Measurements from ENCODE around the gene CMYA5. TPM values are rescaled to one million over a fixed set of nuclear protein-coding genes. Genes with fewer than 3 reads are reported as not detected.
"Not testable (repeated sequence)": the region's sequence is repeated elsewhere in the genome, so short reads cannot be mapped to it uniquely, and the experiment has no call there.

The CMYA5 gene
- polyA plus RNA-seq, 4 donors = 16.0 to 20.1 (median 16.8) TPM

DNA sequence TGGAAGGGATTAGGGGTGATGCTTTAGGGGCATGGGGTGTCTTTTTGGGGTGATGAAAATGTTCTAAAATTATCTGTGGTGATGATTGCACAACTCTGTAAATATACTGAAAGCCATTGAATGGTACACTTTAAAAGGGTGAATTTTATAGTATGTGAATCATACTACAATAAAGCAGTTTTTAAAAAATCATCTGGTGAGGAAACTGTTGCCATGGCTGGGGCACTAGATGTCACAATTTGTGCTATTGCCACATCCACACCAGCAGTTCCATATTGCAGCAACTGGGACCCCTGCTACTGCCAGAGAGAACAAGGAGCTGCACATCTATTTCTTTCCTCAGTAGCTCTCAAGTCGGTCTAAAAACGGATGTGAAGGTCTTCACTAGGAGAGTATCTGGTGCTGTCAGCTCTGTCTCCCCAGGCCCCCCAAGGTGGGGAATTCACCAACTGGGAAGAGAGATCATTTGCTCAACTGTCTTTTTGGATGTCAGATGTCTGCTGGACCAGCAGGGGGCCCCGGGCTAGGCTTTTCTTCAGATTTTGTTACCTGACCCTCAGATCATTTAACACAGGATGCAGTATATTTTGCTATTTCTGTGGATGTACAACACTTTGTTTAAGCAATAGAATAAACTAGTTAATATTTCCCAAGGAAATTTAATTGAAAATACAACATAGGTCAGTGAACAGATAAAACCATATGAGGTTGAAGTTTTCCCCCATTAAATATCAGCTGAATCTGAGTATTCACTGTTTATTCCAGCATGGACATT lies 13.2 kb downstream of the CMYA5 start:
- DNase-seq (ENCODE audit: low read depth in 4 of 4, low spot score in 3 of 4) = no peak

DNA sequence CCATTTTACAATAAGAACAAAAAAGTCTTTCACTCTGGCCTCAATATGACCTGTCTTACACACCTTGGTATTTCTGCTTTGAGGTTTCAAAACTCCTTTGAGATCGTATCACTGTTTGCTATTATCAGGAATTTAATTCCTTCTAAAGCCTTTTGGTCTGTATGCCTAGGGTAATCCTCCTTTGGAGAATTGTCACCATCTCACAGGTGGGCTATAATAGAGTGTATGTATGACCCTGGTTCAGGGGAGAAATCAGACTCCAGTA lies 13.7 kb downstream of the CMYA5 start:
- DNase-seq (ENCODE audit: low read depth in 4 of 4, low spot score in 3 of 4) = no peak

DNA sequence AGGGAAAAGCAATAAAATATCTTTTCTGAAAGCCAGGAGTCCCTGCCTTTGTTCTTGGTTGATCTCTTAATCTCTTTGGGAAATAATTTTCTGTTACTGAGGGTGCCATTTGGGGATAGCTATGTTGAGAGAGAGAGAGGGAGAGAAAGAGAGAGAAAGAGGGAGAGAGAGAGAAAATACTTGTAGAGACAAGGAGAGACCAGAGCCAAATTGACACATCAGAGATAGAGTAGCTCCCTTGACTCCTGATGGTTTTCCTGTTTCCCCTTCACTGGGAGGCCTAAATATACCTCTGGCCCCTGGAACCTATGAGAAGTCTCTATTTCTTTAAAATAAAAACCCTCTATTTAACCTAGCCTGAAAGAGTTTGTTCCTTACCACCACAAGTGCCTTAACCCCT lies 14.9 kb downstream of the CMYA5 start:
- DNase-seq (ENCODE audit: low read depth in 4 of 4, low spot score in 3 of 4) = no peak

DNA sequence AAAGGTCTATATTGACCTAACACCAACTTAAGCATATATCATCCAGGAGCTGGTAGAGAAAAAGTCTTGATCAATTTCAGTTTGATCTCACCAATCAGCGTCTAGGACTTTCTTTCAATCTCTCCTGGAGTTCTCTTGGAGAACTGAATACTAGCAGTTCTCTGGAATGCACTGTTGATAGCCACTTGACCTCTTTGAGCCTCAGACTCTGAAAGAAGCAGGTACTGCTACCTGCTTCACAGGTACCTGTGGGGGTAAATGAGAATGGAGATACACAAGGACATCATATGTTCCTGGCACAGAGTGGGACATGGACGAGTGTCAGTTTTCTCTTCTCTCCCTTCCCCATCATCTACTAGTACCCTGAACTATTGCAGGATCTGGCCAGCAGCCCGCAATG lies 16.0 kb downstream of the CMYA5 start:
- DNase-seq (ENCODE audit: low read depth in 4 of 4, low spot score in 3 of 4) = no peak

DNA sequence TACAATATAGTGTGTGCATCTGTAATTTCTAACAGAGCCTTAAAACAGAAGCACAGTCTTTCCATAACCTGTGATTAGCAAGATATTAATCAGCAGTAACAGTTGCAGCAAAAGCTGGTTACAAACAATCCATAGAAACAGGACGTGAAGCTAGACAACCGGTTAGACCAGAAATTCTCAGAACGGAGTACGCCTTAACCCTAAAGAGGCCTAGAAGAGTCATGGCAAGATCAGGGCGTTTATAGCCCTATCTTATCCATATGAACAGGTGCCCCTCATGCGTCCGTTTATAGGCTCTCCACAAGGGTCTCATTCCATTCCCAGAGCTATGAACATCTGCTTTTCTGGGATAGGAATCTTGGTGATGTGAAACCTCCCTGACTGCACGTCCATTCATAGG lies 16.7 kb downstream of the CMYA5 start:
- DNase-seq (ENCODE audit: low read depth in 4 of 4, low spot score in 3 of 4) = not testable (repeated sequence)

DNA sequence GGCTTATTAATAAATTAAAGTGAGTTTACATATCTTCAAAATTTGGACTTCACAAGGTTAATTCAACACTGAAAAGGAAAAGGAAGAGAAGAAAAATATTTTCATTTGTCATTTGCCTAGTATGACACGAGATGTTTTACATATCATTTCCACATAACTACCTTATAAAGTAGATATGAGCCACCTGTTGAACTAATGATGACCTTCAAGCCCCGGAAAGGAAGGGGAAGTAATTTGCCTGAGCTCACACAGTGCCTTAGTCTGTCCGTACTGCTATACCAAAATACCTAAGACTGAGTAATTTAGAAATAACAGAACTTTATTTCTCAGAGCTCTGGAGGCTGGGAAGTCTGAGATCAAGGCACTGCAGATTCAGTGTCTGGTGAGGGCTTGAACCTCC lies 17.9 kb downstream of the CMYA5 start:
- no peak for DNase-seq (ENCODE audit: low read depth in 4 of 4, low spot score in 3 of 4)

DNA sequence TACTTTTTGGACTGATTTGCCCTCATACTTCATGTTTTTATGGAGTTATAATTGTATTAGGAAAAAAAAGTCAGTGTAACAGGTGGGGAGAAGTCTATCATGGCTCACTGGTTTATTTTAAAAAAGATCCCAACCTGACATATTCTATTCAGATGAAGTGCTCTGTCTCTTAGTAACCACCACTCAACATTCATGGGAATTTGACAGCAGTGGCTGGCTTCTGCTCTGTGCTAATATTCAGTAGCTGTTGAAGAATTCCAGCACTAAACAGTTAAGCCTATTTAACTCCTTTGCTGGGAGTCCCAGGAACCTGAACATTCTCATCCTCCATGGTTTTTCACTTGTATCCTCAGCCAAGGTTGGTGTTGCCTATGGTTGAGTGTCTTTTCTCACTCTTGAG lies 23.1 kb downstream of the CMYA5 start:
- no peak for DNase-seq (ENCODE audit: low read depth in 4 of 4, low spot score in 3 of 4)

DNA sequence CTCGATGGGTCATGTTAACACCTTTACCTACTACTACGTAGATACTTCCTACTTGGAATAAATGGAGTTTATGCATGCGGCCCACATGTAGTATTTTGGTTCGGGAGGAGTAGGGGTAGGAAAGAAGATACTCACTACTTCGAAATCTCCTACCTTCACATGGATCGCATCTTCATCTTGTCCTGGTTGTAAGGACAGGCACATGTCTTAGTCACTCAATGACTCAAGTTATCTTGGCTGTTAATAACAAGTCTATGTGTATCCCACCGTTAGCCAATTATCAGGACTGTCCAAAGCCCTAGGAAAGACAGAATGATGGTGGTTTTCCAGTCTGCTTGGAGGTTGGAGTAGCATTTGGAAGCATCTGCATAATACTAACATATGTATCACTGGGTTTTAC lies 24.1 kb downstream of the CMYA5 start:
- no peak for DNase-seq (ENCODE audit: low read depth in 4 of 4, low spot score in 3 of 4)

DNA sequence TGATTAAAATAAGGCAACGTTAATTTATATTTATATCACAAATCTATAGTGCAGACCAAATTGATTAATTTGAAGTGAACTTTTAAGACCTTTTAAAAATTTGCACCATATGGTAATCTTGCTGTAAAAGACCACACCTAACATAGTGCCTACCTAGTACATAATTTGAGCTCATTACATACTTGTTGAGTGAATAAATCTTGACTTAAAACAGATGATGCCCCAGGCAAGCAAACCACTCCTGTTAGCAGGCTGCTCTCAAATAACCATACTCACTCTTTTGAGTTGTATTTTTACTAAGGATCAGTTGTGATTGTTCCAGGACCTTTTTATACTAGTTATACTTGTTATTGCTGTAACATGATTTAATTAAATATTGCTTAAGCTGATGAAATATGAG lies 27.2 kb downstream of the CMYA5 start:
- DNase-seq (ENCODE audit: low read depth in 4 of 4, low spot score in 3 of 4) = no peak

DNA sequence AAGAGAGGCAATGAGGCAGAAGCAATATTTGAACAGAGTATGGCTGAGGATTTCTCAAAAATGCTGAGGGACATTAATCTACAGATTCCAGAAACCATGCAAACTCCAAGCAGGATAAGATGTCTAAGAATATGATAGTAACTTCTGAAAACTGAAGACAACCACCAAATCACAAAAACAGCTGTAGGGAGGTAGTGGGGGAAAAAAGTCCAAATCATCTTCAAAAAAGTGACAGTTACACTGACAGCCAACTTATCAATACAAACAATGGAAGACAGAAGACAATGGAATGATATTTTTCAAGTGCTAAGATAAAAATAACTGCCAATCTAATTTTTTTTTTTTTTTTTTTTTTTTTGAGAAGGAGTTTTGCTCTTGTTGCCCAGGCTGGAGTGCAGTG lies 30.5 kb downstream of the CMYA5 start:
- DNase-seq (ENCODE audit: low read depth in 4 of 4, low spot score in 3 of 4) = no peak

DNA sequence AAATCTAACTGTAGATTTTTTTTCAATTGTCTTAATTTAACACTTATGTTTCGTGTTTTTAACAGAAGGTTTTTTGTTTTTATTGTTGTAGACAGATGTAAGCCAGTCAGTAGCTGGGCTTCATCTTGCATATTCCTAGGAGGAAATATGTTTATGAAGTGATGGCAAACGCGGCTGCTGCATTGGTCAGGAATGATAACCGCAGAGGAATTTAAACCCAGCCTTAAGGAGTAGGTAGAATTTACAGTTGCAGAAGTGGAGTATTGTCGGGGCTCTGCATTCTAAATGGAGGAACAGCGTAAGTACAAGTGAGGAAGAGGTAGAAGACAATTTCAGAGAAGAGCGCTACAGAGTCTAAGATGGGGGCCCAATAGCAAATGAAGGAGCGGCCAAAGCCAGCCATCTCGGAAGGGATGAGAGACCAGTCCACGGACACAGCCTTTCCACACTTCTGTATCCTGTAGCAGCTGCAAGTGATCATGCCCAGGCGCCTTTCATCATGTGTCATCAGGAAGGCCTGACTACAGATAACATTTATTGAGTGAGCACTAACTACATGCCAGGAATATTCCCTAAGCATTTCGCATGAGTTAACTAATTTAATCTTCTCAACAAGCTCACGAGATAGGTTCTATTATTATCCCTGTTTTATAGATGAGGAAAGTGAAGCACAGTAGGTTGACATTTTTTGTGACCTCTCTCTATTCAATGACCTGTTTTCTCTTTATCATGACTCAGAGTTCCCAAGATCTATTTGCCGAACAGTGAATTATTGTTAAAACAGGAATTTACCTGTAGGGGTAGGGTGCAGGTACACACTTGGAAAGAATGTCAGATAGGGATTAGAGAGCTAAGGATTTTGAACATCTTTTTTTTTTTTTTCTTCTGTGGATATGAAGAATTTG lies 38.1 kb downstream of the CMYA5 start:
- DNase-seq (ENCODE audit: low read depth in 4 of 4, low spot score in 3 of 4) = no peak

DNA sequence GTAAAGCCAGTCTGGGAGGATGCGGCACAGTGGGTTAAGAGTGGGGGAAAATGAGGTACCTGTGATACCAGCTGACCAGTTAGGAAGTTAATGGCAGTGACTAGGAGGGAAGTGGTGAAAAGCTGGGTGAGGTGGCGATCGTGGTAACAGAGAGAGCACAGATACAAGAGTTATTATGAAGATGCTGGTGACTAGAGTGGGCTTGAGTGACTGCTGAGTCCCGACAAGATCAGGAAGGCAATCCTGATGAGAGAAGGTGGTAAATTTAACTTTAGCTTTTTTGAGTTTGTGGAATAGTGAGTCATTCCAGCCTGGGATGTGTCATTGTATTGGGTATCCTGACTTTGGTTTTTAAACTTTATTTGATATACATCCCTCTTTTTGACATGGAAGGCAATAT lies 38.8 kb downstream of the CMYA5 start:
- DNase-seq (ENCODE audit: low read depth in 4 of 4, low spot score in 3 of 4) = no peak

DNA sequence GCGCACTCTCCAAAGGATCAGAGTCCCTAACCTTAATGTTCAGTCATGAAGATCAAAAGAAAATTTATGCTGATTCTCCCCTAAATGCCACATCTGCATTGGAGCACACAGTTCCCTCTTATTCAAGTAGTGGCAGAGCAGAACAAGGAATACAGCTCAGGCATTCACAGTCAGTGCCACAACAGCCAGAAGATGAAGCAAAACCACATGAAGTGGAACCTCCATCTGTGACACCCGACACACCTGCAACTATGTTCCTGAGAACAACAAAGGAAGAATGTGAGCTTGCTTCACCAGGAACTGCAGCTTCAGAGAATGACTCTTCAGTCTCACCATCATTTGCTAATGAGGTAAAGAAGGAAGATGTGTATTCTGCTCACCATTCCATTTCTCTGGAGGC lies 40.0 kb downstream of the CMYA5 start:
- DNase-seq (ENCODE audit: low read depth in 4 of 4, low spot score in 3 of 4) = no peak

DNA sequence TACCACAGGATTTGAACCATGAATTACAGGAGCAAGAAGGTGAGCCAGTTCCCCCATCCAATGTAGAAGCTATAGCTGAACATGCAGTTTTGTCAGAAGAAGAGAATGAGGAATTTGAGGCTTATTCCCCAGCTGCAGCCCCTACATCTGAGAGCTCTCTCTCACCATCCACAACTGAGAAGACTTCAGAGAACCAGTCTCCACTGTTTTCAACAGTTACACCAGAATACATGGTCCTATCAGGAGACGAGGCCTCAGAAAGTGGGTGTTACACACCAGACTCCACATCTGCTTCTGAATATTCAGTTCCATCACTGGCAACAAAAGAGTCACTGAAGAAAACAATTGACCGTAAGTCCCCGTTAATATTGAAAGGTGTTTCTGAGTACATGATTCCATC lies 40.9 kb downstream of the CMYA5 start:
- DNase-seq (ENCODE audit: low read depth in 4 of 4, low spot score in 3 of 4) = no peak

DNA sequence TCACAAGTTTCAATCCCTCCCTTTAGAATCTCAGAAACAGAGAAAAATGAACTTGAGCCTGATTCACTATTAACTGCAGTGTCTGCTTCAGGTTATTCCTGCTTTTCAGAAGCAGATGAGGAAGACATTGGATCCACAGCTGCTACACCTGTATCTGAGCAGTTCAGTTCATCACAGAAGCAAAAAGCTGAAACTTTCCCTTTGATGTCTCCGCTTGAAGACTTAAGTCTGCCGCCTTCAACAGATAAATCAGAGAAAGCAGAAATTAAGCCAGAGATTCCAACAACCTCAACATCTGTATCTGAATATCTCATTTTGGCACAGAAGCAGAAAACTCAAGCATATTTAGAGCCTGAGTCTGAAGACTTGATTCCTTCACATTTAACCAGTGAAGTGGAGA lies 42.1 kb downstream of the CMYA5 start:
- no peak for DNase-seq (ENCODE audit: low read depth in 4 of 4, low spot score in 3 of 4)

DNA sequence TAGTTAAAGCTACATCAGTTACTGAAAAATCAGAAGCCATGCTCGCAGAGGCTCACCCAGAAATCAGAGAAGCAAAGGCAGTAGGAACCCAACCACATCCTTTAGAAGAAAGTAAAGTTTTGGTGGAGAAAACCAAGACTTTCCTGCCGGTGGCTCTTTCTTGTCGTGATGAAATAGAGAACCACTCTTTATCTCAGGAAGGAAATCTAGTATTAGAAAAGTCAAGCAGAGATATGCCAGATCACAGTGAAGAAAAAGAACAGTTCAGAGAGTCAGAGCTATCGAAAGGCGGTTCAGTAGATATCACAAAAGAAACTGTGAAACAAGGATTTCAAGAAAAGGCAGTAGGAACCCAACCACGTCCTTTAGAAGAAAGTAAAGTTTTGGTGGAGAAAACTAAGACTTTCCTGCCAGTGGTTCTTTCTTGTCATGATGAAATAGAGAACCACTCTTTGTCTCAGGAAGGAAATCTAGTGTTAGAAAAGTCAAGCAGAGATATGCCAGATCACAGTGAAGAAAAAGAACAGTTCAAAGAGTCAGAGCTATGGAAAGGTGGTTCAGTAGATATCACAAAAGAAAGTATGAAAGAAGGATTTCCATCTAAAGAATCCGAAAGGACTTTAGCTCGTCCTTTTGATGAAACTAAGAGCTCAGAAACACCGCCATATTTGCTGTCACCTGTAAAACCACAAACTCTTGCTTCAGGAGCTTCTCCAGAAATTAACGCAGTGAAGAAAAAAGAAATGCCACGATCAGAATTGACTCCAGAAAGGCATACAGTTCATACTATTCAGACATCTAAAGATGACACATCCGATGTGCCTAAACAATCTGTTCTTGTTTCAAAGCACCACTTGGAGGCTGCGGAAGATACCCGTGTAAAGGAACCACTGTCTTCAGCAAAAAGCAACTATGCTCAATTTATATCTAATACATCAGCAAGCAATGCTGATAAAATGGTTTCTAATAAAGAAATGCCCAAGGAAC lies 47.2 kb downstream of the CMYA5 start:
- no peak for DNase-seq (ENCODE audit: low read depth in 4 of 4, low spot score in 3 of 4)

DNA sequence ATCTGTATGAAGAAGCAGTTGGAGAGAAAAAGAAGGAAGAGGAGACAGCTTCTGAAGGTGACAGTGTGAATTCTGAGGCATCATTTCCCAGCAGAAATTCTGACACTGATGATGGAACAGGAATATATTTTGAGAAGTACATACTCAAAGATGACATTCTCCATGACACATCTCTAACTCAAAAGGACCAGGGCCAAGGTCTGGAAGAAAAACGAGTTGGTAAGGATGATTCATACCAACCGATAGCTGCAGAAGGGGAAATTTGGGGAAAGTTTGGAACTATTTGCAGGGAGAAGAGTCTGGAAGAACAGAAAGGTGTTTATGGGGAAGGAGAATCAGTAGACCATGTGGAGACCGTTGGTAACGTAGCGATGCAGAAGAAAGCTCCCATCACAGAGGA lies 48.7 kb downstream of the CMYA5 start:
- no peak for DNase-seq (ENCODE audit: low read depth in 4 of 4, low spot score in 3 of 4)

DNA sequence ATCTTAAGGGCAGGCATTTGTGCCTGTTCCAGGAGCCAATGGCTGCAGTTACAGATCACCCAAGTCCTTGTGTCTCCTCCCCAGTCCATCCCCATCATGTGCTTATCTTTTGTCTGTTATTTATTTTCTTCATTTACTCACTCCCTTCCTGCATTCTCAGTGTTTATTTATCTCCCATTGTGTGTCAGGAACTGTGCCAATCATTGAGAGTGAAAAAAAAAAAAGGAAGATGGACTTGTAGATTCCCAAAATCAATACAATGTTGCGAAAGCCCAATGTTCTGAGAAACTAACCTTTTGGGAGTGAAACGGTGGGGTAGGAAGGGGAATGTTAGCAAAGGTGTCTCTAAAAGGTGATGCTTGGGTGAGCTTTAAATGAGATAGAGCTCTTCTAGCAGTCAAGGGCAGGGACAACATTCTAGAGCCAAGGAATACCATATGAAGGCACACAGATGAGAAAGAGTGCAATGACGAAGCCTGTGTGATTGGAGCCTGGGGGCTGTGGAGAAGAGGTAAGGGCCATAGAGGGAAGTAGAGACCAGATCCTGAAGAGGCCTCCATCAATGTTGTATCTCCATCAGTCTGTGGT lies 53.0 kb downstream of the CMYA5 start:
- no peak for DNase-seq (ENCODE audit: low read depth in 4 of 4, low spot score in 3 of 4)

DNA sequence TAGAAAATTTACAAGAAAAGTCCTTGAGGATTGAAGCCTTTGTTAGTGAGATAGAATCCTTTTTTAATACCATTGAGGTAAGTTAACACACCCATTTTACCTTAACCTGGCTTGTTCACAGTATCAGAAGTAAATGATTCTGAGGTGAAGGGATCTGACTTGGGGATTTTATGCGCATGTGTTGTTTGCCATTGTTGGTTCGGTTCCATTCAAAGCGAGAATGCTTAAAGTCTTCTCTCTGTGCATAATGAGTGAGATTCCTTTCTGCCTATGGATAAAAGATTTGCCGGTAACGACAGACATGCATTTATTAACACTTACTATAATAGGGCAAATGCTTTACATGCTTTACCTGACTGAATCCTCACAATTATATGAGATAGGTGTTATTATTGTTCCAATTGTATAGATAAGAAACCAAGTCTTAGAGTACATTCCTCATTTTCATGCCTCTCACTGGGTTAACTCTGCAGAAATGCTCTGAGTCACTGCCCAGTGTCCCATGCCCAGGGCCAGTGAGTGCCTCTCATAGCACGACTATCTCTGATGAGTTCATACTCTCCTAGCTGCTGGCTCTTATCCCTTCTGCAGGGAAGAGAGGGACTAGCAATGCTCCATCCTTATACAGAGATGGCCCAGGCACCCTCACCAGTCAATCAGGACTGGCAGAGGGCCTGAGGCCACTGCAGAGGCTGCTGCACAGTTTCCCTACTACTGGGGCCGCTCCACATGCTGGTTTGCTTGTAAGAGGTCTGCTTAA lies 54.4 kb downstream of the CMYA5 start:
- no peak for DNase-seq (ENCODE audit: low read depth in 4 of 4, low spot score in 3 of 4)

DNA sequence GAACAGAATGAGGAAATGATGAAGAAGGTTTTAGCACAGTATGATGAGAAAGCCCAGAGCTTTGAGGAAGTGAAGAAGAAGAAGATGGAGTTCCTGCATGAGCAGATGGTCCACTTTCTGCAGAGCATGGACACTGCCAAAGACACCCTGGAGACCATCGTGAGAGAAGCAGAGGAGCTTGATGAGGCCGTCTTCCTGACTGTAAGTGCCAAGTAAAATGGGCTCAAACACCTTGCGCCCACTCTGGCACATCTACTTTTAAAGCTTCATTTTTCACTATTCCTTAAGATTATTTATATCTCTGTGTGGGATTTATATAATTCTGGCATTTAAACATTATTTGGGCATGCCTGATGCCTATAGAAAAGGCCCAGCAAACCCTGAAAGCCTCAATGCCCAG lies 55.6 kb downstream of the CMYA5 start:
- no peak for DNase-seq (ENCODE audit: low read depth in 4 of 4, low spot score in 3 of 4)
